GM19463 (cell line): ENCODE data around the gene IQCF6.
"Not testable (repeated sequence)": the region's sequence is repeated elsewhere in the genome, so short reads cannot be mapped to it uniquely, and the experiment has no call there.

Source experiments
- ATAC-seq: cut with Tn5 transposase; IDR thresholded peaks from one replicate; pipeline ENCODE4 v1.9.1; 2021; ENCODE audit warnings: mild to moderate bottlenecking, moderate library complexity; ENCODE audit not compliant: unreplicated experiment

IQCF6 gene

DNA sequence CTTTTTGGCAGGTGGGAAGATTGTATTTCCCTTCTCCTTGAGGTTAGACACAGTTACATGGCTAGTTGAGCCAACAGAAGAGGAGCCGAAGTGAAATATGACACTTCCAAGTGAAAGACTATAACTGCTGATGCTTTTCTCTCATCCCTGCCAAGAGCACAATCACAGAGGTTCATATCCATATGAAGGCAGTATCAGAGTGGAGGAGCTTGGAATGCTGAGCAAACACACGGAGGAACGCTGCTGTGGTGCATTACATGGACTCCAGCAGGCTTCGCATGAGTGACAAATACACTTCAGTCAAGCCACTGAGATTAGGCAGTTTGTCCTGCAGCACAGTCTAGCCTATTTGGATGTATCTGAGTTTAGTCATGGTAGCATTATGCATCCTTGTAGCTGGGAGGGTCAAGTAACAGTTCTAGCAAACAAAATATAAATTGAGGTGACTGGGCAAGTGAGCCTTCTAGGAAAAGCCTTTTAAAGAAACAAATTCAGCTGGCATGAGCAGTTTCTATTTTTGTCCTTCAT lies 5.4 kb downstream of the IQCF6 start:
- no peak for ATAC-seq

GRCh38 chr3:51759203-51759602 lies 19.8 kb downstream of the IQCF6 start:
- no peak for ATAC-seq

DNA sequence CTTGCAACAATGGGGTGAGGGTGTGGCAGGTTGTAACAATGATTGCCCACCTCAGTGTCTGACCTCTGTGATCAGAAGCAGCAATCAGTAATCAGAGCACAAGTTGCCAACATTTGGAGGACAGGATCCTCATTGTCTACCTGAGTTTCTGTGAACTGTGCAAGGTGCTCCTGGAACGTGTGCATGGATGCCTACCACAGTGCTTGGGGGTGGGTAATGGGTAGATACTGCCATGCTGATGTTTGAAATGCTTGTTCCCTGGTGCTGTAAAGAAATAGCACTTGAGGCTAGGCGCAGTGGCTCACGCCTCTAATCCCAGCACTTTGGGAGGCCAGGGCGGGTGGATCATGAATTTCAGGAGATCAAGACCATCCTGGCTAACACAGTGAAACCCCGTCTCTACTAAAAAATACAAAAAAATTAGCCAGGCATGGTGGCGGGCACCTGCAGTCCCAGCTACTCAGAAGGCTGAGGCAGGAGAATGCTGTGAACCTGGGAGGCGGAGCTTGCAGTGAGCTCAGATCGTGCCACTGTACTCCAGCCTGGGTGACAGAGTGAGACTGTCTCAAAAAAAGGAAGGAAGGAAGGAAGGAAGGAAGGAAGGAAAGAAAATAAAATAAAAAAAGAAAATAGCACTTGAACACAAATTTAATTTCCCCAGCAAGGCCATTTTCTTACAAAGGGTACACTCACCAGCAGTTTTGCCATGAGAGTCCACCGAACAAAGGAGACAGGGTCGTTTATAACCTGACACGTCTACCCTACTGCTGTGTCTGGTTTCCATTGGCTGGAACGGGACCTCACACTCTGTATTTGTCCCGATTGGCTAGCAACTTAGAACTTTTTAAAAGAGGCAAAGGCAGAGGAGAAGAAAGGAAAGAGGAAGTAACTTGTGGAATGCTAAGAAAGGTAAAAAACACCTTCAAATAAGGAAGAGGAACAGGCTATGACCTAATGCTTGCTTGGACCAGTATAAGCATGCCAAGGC lies 25.0 kb downstream of the IQCF6 start:
- not testable (repeated sequence) for ATAC-seq

GRCh38 chr3:51751287-51751686 lies 27.8 kb downstream of the IQCF6 start:
- no peak for ATAC-seq

- no peak for ATAC-seq
These were observed 28.2 kb downstream of the IQCF6 start for GRCh38 chr3:51750878-51751277.

- no peak for ATAC-seq
These were observed 30.7 kb downstream of the IQCF6 start for GRCh38 chr3:51748327-51748726.

GRCh38 chr3:51747840-51748239 lies 31.2 kb downstream of the IQCF6 start:
- no peak for ATAC-seq

DNA sequence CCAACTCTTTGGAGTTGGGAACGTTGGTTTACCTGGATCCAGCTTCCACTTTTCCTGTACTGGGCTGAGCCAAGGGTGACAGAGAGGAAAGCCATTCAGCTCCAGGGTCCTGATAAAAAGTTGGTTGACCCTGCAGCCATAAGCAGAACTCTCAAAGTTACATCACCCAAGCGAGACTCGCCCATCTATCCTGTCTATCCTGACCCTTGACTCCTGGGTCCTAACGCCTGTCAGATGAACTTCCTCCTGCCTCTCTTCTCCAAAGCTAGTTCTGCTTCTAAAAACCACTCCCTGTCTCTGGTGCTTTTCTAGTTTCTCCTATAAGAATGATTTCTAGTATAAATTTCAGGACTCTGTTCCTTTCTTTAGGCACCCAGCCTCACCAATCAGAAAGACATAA lies 36.1 kb downstream of the IQCF6 start:
- ATAC-seq, result not testable (repeated sequence)

DNA sequence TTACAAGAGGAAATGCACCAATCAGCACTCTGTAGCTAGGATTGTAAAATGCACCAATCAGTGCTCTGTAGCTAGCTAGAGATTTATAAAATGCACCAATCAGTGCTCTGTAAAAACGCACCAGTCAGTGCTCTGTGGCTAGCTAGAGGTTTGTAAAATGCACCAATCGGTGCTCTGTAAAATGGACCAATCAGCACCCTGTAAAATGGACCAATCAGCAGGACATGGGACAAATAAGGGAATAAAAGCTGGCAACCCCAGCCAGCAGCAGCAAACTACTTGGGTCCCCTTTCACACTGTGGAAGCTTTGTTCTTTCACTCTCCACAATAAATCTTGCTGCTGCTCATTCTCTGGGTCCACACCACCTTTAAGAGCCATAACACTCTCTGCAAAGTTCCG lies 36.7 kb downstream of the IQCF6 start:
- not testable (repeated sequence) for ATAC-seq

DNA sequence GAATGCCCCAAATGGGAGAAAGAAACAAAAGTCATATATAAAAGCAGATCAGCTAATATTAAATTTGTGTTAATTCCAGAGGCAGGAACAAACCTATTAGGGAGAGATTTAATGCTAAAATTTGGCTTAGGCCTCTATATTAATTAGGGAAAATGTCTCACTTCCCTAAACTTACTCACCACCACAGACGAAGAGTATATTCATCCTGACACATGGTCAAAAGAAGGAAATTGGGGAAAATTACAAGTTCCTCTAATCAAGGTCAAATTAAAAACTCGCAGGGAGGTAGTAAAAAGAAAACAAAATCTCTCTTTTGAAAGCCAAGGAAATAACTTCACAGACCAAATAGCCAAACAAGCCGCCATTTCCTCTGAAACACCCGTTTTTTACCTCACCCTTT lies 39.9 kb downstream of the IQCF6 start:
- ATAC-seq, result no peak

GRCh38 chr3:51735950-51736349 lies 43.1 kb downstream of the IQCF6 start:
- ATAC-seq, result no peak

DNA sequence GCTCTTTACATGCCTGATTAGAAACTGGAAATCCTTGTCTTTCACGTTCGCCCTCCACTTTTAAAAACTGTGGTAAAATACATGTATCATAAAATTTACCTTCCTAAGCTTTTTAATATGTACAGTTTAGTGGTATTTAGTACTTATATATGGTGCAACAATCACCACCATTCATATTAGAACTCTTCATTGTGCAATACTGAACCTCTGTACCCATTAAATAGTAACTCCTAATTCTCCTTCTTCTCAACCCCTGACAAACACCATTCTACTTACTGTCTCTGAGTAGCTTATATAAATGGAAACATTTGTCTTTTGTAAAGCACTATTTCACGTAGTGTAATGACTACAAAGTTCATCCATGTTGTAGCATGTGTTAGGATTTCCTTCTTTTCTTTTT lies 44.0 kb downstream of the IQCF6 start:
- ATAC-seq, result no peak

DNA sequence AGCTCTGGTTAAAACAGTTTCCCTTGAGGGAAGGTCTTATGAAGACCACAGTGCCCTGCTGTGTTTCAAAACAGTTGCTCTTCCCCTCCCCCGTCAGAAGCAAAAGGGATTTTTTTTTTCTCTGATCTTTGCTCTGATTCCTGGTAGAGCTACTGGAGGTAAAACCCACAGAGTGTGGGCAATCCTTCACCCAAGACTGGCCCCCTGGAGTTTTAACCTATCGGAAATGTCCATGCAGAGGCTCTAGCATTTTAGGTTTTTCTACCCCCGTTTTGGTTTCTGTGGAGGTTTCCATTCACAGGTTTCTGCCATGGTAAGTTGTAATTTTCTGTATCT lies 44.5 kb downstream of the IQCF6 start:
- no peak for ATAC-seq

DNA sequence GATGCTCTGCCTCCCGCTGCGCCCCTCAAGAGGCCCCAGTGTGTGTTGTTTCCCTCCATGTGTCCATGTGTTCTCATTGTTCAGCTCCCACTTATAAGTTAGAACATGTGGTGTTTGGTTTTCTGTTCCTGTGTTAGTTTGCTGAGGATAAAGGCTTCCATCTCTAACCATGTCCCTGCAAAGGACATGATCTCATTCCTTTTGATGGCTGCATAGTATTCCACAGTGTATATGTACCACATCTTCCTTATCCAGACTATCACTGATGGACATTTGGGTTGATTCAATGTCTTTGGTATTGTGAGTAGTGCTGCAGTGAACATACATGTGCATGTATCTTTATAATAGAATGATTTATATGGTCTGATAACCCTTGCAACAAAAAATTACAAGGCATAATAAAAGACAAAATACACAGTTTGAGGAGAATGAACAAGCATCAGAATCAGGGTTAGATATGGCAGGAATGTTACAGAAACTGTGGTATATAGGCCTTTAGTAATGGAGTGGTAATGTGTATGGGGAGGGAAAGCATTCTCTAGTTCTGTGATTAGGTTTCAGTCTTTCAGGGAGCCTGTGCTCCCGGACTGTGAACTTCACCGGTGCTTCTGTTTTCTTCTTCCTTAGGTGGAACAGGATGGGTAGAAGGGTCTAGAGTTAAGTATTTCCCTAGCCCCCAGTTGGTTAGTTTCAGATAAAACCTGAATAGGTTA lies 45.0 kb downstream of the IQCF6 start:
- no peak for ATAC-seq

- no peak for ATAC-seq
These were observed 49.9 kb downstream of the IQCF6 start for GRCh38 chr3:51729042-51729633.
